GM04503 (cell line): ENCODE data around the gene ZBTB42.

Source experiments
- DNase-seq: peaks from one replicate; pipeline ENCODE4 v3.0.0-alpha.2; 2012; ENCODE audit warnings: low read depth

Gene ZBTB42

DNA sequence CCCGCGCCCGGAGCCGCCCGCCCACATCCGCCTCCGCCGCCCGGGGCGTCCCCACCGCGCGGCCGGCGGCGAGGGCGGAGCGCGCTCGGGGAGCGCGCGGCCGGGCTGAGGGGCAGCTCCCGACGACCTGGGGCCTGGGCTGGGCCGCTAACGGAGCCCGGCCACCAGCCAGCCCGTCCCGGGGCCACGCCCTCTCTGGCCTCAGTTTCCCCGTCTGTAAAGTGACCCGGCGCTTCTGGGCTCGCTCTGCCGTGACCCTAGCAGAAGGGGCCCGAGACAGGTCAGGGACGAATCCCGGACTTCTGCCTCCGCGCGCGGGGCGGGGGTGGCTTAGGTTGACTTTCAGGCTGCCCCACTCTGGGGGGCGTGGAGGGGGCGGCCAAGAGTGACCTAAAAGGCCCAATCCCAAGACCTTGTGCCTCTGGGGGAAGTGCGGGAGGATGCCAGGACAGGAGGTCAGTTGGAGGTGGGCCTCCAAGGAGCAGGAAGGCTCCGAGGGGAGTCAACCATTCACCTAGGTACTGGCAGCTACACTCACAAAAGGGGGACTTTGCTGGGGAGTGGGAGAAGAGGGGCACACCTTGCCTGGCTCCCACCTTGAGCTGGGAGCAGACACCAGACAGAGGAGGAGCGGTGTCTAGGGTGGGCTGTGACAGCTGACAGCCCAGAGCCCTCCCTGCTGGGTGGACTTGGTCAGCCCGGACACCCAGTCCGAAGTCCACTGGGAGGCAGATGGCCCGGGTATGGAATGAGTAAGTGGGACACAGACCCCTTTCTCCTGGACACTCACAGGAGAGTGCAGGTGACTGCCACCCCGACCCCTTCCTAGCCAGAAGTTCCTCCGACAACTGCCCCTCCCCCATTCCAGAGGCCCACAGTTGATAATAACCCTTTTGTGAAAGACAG, 4.9 kb upstream of the ZBTB42 start:
- DNase-seq: no peak

DNA sequence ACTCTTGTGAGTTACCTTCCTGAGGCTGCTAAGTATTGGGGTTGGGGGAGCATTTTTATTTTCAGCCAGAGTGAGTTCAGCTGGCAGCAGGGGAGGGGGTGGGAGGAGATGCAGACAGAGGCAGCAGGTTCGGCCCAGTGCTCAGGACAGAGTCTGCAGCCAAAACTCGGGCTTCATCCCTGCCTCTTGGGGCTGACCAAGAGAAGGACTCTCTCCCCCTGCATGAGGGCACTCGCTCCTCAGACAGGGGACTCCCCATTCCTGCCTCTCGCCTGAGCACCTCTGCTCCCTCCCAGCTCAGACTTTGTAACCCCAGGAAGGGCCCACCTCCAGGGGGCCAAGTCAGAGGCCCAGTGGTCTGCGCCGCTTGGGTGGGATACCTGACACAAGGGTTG, 4.2 kb upstream of the ZBTB42 start:
- no peak for DNase-seq

DNA sequence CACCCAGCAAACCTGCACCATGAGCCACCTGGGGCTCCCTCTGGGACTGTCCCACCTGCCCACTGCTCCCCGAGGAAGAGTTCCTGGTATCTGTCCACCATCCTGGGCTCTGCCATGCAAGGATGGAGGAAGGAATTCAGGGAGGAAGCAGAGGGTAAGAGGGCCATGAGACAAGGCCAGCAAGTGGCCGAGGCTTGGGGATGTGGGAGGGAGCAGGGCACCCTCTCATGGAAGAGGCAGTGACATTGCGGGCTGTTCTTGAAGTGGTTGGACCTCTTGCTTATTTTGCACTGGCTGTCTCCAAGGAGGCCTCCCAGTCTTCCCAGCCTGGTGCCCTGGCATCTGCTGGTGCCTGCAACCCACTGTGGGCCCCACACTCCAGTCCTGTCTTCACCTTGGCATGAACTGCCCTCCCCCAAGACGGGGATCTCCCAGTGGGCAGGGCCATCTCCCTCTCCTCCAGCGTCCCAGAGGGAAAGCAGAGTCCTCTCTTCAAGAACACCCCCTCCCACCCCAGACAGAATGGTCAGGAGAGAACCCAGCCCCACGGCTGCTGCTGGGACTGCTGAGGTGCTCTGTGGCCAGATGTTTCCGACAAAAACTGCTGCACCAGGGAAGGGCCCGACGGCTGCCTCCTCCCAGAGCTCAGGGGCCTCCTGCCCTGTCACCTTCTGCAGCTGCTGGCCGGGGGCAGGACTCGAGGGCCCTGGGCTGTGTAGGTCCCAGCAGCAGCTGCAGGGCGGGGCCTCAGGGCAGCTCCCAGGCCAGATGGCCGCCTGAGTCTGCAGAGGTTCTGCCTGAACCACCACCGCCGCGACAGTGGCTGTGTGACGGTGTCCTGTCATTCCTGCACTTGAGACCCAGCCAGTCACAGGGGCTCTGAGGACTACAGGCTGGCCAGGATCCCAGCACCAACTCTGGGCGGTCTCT, 3.5 kb upstream of the ZBTB42 start:
- DNase-seq: no peak

DNA sequence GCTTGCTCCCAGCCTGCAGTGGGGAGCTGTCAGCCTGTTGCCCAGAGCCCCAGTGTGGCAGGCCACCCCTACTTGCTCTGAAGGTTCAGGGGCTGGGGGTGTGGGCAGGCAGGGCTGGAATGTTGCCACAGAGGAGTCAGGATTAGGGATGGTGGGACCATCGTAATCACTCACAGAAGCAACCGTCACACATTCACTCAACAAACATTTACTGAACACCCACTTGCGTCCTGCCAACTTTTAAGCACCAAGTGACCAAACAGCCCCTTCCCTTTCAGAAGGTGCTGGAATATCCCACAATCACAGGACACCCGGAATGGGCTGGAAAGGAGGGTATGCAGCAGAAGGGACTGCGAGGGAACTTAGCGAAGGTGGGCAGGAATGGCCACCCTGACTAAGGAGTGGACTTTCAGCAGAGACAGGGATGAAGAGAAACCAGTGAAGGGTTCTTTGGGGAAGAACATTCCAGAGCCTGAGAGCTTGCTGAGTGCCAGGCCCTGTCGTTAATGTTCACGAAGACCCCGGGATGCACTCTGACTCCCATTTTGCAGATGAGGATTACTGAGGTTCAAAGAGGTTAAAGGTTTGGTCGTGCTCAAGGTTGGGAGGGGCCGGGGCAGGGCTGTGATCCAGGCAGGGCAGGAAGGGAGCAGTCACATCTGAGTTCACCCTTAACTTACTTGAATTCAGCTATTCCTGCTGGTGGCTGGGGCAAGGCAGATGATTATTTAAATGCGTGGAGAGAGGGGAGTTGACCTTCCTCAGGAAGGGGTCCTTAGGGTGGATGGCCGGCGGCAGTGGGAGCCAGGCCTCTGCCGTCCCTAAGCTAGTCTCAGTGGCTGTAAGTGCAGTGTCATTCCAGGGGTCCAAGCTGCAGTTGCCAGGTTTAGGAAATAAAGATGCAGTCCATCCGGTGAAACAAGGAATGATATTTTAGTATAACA, 2.3 kb upstream of the ZBTB42 start:
- no peak for DNase-seq

DNA sequence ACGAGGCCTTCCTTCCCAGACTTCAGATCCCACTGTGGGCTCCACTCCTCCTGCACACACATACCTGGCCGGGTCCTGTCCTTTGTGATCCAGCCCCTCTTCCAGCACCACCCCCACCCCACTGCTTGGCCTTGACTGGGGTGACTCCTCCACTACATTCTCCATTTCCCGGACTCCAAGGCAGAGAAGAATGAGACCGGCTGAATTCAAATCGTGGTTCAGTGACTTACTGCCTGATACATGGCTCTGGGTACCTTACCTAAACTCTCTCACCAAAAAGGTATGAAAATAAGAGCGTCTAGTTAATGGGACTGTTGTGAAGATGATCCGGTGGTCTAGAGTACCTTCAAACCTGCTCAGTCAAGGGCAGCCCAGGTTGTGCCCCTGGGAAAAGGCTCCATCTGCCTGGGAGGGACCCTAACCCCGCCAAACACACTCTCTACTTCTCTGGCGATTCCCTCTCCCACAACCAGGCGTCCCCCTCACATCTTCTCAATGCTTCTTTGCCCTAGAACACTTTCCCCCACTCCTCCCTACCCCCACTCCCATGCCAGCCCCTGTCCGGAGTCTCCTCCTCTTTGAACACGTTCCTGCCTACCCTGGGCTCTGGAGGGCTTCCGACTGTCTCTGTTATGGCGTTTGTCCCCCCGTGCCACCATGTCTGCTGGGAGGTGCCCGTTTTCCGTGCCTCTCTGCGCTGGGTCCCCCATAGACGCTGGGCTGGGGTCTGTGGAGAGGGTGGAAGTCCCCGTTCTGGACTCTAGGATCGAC, 1.5 kb upstream of the ZBTB42 start:
- no peak for DNase-seq

DNA sequence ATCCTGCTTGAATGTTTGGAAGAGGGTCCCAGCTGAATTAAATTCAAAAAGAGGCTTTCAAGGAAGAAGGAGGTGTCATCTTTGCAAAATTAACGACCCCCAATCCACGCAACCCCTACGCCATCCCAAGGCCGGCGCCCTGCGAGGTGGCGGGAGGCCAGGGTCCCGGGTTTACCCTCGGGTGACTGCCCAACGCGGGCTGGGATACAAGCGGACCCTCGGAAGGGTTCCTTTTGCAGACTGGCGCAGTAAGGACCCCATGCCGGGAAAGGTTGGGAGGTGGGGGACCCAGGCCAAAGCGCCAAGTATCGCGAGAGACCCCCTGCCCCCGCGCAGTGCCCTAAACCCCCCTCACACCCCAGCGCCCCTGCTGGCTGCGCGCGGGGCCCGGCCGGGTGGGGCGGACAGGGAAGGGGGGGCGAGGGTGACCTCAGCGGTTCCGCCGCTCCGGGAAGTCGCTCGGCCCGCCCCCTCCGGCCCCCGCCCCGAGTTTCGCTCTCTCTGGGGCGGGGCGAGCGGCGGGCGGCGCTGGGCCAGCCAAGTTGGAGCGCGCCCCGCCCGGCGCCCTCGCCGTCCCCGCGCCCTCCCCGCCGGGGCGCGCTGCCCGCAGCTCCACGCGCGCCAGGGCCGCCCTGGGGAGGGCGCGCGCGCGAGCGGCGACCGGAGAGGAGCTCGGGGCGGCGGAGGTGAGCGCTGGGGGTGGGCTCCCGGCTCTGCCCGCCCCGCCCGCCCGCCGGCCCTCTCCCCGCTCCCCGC, 708 bp upstream of the ZBTB42 start:
- DNase-seq: no peak

DNA sequence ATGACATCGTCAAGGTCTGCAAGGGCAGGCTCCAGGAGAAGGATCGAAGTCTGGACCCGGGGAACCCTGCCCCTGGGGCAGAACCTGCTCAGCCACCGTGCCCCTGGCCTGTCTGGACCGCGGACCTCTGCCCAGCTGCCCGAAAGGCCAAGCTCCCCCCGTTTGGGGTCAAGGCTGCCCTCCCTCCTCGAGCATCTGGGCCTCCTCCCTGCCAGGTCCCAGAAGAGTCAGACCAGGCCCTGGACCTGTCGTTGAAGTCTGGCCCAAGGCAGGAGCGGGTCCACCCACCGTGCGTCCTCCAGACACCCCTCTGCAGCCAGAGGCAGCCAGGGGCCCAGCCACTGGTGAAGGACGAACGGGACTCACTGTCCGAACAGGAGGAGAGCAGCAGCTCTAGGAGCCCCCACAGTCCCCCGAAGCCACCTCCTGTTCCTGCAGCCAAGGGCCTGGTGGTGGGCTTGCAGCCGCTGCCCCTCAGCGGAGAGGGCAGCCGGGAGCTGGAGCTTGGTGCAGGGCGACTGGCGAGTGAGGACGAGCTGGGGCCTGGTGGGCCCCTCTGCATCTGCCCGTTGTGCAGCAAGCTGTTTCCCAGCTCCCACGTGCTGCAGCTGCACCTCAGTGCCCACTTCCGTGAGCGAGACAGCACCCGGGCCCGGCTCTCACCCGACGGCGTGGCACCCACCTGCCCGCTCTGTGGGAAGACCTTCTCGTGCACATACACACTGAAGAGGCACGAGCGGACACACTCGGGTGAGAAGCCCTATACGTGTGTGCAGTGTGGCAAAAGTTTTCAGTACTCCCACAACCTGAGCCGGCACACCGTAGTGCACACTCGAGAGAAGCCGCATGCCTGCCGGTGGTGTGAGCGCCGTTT, 856 bp downstream of the ZBTB42 start:
- DNase-seq: no peak

DNA sequence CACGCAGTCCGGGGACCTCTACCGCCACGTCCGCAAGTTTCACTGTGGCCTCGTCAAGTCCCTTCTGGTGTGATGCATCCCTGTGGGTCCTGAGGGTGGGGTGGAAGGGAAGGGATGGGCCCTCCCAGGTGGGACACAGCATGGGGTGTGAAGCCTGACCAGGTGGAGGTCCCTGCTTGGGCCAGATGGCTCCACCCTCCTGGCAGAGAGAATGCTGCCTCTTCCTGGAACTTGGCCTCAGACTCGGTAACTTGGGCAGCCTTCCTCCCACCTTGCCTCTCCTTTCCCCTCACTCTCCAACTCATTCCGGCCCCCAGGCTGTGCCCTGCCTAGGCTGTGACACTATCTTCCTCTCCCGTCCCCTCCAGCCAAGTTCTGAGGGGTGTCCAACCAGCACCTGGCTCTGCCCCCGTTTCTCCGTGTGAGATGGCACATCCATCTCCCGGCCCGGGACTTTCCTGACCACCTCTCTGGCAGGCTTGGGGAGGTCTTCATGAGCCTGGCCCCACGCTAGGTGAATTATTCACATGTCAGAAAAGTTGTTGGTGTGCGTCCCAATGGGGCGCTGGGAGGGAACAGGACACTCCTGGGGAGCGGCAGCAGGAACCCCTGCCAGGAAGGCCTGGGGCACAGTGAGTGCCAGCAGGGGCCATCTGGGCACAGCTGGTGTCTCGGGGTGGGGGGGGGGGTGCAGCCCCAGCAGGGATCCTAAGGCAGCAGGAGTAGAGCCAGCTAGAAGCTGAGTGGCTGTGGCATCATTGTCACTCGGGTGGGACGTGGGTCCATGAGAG, 1.7 kb downstream of the ZBTB42 start:
- DNase-seq: no peak

DNA sequence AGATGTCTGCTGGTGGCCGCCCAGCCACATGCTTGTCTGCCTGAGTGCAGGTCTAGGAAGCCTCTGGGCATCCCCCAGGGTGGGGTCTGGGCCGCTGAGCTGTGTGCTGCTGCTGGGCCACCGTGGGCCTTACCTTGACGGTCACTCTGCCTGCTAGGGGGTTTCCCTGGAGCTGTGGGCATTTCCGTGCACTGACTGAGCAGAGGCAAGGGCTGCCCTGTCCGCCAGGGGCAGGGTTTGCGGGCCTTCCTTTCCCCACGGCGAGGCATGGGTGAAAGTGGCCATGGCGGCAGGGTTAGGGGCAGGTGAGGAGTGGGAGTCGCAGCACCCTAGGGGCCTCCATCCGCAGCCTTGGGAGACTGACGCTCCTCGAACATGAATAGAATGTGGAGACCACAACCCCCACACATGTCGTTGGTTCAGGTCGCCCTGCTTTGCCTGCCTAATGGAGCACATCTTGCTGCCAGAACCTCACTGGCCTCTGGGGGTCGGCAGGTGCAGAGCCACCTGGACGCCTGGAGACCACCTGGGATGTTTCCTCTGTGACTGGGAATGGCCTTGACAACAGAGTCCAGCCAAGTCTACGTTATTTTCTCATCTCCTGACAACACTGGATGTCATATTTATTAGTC, 2.5 kb downstream of the ZBTB42 start:
- no peak for DNase-seq

DNA sequence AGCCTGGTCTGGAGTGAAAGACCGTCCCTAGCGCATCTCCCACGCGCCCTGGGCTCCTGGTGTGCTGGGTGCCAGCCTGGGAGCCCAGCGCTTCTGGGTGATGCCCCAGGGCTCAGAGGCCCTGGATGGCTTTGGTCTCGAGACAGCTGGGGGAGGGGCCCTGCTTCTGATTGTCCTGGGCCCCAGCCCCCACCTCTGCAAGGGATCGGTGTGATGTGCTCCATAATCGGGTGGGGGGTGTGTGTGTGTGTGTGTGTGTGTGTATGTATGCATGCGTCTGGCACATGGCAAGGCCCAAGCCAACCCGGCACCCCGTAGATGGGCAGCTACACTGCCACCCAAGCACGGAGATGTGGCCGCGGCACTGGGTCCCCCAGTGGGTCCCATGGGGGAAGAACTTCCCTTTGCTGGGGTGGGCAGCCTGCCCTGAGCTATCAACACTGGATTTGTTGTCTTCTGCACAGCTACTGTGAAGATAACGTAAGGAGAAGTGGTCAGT, 3.1 kb downstream of the ZBTB42 start:
- no peak for DNase-seq

DNA sequence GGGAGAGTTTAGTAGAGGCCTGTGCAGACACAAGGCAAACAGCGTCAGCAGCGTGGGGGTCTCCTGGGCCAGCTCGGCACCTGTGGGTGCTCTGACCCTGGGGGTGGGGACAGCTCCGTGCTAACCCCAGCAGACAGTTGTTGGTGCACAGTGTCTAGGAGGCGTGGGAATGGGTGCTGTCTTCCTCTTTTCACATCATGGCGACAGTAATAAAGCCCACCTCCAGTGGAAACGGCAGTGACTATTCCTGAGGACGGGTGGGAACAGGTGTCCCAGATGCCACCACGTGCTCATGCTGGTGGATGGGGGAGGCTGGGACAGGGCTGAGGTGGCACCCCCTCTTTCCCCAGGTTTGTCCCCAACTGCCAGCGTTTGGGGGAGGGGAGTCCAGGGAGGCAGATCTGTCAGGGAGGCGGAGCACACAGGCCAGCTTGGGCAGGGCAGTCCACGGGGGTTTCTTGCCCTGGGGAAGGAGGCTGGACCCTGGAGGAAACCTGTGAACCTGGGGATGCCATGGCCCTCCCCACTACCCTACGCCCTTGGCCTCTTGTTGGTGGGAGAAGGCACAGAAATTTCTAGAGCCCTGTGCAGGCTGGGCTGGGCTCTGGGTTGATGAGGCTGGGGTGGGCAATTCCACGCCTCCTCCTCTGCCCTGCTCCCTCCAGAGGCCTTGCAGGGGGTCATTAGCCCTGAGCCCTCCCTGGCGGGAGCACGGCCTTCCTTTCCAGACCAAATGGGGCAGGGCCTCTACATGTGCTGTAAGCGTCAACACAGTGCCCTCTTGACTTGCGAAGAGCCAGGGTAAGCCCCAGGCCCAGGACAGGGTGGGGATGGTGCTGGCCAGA, 3.8 kb downstream of the ZBTB42 start:
- DNase-seq: no peak

DNA sequence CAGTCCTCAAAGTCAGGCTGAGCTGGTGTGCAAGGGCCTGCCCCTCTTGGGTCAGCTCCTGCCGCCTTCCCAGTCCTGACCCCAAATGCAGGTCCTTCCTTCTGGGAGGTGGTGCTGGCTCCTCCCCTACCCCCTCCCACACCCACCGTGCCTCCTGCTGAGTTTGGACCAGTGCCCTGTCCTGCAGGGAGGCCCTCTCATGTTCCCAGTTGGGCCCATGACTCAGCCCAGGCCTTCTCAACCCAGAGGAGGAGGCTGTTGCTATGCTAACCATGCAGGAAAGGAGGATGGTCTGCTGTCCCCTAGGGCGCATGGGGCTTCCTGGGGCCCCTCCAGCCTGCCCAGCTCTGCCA, 4.4 kb downstream of the ZBTB42 start:
- DNase-seq: peak; percentile 44

DNA sequence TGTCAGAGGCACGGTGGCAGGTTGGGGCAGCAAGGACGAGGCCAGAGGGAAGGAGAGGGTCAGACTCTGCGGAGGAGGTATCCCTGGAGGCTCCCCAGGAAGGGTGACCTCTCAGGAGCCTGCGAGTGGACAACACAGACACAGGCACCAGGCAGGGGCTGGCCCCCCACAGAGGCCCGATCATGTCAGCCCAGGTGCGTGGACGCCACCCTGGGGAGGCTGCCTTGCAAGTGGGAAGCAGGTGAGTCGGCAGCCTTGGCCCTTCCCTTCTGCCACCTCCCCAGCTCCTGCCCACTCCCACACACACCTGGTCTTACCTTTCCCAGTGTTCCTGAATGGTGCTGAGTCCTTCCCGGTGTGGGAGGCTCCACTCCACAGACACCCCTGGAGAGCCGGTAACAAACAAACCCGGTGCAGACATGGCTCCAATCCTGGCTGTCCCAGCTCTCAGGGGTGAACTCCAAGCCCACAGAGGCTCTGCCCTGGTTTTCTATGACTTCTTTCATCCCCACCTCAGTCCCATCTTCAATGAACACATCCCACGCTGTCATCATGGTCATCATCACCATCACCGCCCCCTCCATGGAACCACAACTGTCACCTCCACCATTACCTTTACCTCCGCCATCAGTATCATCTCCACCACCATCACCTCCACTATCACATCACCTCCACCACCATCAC, 5.2 kb downstream of the ZBTB42 start:
- no peak for DNase-seq

DNA sequence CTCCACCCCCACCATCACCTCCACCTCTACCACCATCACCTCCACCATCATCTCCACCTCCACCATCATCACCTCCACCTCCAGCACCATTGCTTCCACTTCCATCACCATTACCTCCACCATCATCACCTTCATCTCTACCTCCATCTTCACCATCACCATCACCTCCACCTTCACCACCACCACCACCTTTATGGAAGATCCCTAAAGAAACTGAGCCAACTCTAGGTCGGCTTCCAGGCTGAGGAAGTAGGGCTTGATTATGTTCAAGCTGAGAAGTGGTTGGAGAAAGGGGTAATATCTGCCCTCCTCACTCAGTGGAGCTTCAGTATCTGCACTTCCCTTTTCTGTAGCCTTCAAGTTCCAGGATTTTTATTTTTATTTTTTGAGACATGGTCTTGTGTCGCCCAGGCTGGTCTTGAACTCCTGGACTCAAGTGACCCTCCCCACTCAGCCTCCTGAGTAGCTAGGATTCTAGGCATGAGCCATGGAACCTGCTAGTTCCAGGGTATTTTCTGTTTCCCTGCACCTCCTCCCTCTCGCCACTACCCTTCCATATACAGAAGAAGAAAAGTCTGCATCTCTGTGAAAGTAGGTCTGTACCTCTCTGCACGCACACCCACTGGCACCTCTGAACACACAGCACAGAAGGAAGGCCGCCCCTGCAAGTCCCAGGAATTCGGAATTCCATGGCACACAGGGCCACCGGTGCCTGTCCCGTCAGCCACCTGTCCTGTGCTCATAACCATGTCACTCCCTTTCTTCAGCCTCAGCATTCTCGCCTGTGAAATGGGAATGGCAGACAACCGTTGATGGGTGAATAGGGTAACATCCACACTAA, 5.9 kb downstream of the ZBTB42 start:
- DNase-seq: no peak

DNA sequence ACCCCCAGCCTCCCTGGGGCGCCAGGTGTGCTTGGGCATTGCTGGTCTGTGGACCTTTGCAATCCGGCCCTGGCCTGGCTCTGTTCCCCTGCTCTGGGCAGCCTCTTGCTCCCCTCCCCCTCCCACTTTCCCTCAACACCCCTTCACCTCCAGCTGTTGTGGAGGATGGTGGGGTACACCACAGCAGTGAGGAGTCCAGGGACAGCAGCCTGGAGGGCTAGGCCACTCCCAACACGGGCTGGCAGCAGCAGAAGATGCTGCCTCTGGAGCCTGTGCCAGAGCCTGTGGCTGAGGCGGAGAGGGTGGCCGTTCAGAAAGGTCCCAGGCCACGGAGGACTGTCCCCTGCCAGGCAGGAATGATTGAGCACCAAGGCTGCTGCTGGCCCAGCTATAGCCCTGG, 7.6 kb downstream of the ZBTB42 start:
- no peak for DNase-seq
